ENCODE measurements around the gene KRTAP10-5.

- TF ChIP-seq POLR2AphosphoS5 (IDR thresholded peaks at IDR 0.05; ENCODE audit: low read depth) = no peak
- TF ChIP-seq GABPA (IDR thresholded peaks at IDR 0.05; ENCODE audit: low read depth) = no peak
These were observed 43.2 kb upstream of the KRTAP10-5 start for GRCh38 chr21:44623575-44623974.

Data from HL-60 (cell line).